ENCODE results near the gene TRIO. TPM values are rescaled to one million over a fixed set of nuclear protein-coding genes. Genes with fewer than 3 reads are reported as not detected.

The TRIO gene
- total RNA-seq, 1 experiment from 2014 or later: 136 TPM

DNA sequence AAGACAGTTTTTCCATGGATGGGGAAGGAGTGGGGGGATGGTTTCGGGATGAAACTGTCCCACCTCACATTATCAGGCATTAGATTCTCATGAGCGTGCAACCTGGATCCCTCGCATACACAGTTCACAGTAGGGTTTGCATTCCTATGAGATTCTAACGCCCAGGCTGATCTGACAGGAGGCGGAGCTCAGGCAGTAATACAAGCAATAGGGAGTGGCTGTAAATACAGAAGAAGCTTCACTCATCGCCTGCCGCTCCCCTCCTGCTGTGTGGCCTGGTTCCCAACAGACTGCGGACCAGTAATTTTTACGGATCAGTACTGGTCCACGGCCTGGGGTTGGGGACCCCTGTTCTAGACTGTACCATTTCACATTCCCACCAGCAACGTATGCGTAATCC, 370.1 kb downstream of the TRIO start:
- intact Hi-C loops (cut with micrococcal nuclease): no loop called here
- peaks cover 15% of the 10 kb centered on the region for H3K36me3 Mint-ChIP-seq (ENCODE audit: insufficient read depth, unreplicated experiment)
- H3K27ac Mint-ChIP-seq (ENCODE audit: low read depth, unreplicated experiment): no peak overlapping the region
- no peak for DNase-seq (ENCODE audit: unreplicated experiment)
- H3K4me1 Mint-ChIP-seq (ENCODE audit: insufficient read depth, unreplicated experiment): no peaks in the 10 kb centered on the region
- H3K4me3 Mint-ChIP-seq (ENCODE audit: unreplicated experiment): no peak overlapping the region
- no peaks in the 10 kb centered on the region for H3K9me3 Mint-ChIP-seq (ENCODE audit: unreplicated experiment)
- POLR2A ChIA-PET: no interaction called here
- CTCF ChIA-PET: interaction anchor here (0.7 kb wide), 1 partner anchor 45 kb away, joined by 3 read pairs; no protein-coding TSS in a partner anchor
- no peaks in the 10 kb centered on the region for H3K27me3 Mint-ChIP-seq (ENCODE audit: insufficient read depth, unreplicated experiment)
- BruUV-seq (replicated peaks): no TSS peak
- TF ChIP-seq, protein P1, sequence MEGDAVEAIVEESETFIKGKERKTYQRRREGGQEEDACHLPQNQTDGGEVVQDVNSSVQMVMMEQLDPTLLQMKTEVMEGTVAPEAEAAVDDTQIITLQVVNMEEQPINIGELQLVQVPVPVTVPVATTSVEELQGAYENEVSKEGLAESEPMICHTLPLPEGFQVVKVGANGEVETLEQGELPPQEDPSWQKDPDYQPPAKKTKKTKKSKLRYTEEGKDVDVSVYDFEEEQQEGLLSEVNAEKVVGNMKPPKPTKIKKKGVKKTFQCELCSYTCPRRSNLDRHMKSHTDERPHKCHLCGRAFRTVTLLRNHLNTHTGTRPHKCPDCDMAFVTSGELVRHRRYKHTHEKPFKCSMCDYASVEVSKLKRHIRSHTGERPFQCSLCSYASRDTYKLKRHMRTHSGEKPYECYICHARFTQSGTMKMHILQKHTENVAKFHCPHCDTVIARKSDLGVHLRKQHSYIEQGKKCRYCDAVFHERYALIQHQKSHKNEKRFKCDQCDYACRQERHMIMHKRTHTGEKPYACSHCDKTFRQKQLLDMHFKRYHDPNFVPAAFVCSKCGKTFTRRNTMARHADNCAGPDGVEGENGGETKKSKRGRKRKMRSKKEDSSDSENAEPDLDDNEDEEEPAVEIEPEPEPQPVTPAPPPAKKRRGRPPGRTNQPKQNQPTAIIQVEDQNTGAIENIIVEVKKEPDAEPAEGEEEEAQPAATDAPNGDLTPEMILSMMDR (IDR thresholded peaks at IDR 0.05; ENCODE audit: unreplicated experiment): no peak

DNA sequence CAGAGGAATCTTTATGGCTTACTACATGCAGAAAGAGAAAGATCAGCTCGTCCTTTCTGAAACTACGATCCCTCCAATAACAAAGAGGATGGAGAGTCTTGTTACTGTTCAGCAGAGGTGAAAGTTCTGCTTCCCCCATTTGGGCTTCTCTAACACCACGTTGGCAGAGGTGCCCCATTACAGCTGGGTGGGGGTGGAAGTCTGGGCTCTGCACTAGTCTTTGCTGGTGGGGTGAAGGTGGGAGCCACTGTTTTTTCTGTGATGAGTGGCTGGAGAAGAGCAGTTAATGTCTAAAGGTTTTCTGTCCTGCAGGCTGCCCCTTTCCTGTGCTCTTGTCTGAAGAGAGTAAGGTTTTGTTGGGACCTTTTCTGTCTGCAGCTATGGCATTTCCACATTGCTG, 373.8 kb downstream of the TRIO start:
- intact Hi-C loops (cut with micrococcal nuclease): no loop called here
- Mint-ChIP-seq H3K36me3 (ENCODE audit: insufficient read depth, unreplicated experiment) (peaks cover 5% of the 10 kb centered on the region), H3K9me3 (ENCODE audit: unreplicated experiment) (no peaks in the 10 kb centered on the region), H3K4me1 (ENCODE audit: insufficient read depth, unreplicated experiment) (no peaks in the 10 kb centered on the region), H3K4me3 (ENCODE audit: unreplicated experiment) (no peak overlapping the region), H3K27me3 (ENCODE audit: insufficient read depth, unreplicated experiment) (no peaks in the 10 kb centered on the region), H3K27ac (ENCODE audit: low read depth, unreplicated experiment) (no peak overlapping the region)
- ChIA-PET POLR2A (no interaction called here), CTCF (no interaction called here)
- TF ChIP-seq, protein P1 (IDR thresholded peaks at IDR 0.05; ENCODE audit: unreplicated experiment): no peak
- no TSS peak for BruUV-seq (replicated peaks)
- DNase-seq (ENCODE audit: unreplicated experiment): no peak

DNA sequence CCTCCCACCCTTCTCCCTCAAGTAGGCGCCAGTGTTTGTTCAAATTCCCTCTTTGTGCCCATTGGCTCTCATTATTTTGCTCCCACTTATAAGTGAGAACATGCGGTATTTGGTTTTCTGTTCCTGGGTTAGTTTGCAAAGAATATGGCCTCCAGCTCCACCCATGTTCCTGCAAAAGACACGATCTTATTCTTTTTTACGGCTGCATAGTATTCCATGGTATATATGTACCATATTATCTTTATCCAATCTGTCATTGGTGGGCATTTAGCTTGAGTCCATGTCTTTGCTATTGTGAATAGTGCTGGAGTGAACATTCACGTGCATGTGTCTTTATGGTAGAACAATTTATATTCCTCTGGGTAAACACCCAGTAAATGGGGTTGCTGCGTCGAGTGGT, 375.5 kb downstream of the TRIO start:
- POLR2A ChIA-PET: no interaction called here
- no TSS peak for BruUV-seq (replicated peaks)

DNA sequence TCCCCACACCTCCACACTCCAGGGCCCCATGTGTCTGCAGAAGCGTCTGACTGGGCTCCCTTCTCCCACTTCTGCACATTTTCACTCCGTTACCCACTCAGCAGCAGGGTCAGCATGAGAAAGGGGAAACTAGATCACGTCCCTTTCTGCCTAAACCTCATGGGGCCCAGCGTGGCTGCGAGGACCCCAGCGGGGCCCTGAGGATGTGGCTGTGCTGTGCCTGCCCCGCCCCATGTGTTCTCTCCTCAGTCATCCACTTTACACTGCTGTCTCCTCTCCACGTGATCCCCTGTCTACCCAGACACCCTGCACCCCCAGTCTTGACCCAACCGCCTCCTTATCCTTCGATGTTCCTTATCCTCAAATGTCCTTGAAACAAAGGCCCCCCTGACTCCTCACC, 378.6 kb downstream of the TRIO start:
- H3K9me3 Mint-ChIP-seq (ENCODE audit: unreplicated experiment): no peaks in the 10 kb centered on the region
- no peaks in the 10 kb centered on the region for H3K4me1 Mint-ChIP-seq (ENCODE audit: insufficient read depth, unreplicated experiment)
- no TSS peak for BruUV-seq (replicated peaks)
- TF ChIP-seq, protein P1 (IDR thresholded peaks at IDR 0.05; ENCODE audit: unreplicated experiment): no peak
- H3K4me3 Mint-ChIP-seq (ENCODE audit: unreplicated experiment): no peak overlapping the region
- no peak for DNase-seq (ENCODE audit: unreplicated experiment)
- CTCF ChIA-PET: interaction anchor here (0.6 kb wide), 1 partner anchor 128 kb away, joined by 3 read pairs; no protein-coding TSS in a partner anchor
- no peak overlapping the region for H3K27ac Mint-ChIP-seq (ENCODE audit: low read depth, unreplicated experiment)
- POLR2A ChIA-PET: interaction anchor here (0.7 kb wide), 1 partner anchor 29 kb away, joined by 4 read pairs; no protein-coding TSS in a partner anchor
- no peaks in the 10 kb centered on the region for H3K36me3 Mint-ChIP-seq (ENCODE audit: insufficient read depth, unreplicated experiment)
- no peaks in the 10 kb centered on the region for H3K27me3 Mint-ChIP-seq (ENCODE audit: insufficient read depth, unreplicated experiment)
- intact Hi-C loops (cut with micrococcal nuclease): no loop called here

More for the DNA sequence above, 375.5 kb downstream of the TRIO start:
- no peak for DNase-seq (ENCODE audit: unreplicated experiment)
- Mint-ChIP-seq H3K27me3 (ENCODE audit: insufficient read depth, unreplicated experiment) (no peaks in the 10 kb centered on the region), H3K36me3 (ENCODE audit: insufficient read depth, unreplicated experiment) (no peaks in the 10 kb centered on the region), H3K4me3 (ENCODE audit: unreplicated experiment) (no peak overlapping the region), H3K4me1 (ENCODE audit: insufficient read depth, unreplicated experiment) (no peaks in the 10 kb centered on the region), H3K9me3 (ENCODE audit: unreplicated experiment) (no peaks in the 10 kb centered on the region), H3K27ac (ENCODE audit: low read depth, unreplicated experiment) (no peak overlapping the region)
- TF ChIP-seq, protein P1 (IDR thresholded peaks at IDR 0.05; ENCODE audit: unreplicated experiment): no peak
- intact Hi-C loops (cut with micrococcal nuclease): no loop called here
- CTCF ChIA-PET: no interaction called here

Data from MCF 10A (cell line).